Midbrain (tissue), 1 donor: ENCODE measurements around the gene L3MBTL3.
"Not testable (repeated sequence)": the region's sequence is repeated elsewhere in the genome, so short reads cannot be mapped to it uniquely, and the experiment has no call there.

ENCODE experiments used
- DNase-seq: peaks from one replicate; lab custom pipeline; 2025; lab: John Stamatoyannopoulos, UW

Gene L3MBTL3

DNA sequence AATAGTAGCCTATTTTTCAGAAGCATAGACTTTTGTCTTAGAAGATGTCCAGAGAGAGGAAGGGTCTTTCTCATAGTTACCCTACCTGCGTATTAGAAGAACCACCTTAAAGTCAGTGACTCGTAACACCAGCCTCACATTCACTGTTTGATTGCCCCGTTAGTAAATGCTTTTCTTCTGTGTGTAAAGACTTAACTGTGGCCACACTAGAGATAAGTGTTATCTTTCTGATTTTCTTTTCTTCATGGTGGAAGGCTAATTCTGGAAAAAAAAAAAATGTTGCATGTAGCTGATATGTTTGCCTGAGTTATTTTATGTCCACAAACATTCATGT is 120.5 kb downstream of the L3MBTL3 start:
- DNase-seq = no peak

DNA sequence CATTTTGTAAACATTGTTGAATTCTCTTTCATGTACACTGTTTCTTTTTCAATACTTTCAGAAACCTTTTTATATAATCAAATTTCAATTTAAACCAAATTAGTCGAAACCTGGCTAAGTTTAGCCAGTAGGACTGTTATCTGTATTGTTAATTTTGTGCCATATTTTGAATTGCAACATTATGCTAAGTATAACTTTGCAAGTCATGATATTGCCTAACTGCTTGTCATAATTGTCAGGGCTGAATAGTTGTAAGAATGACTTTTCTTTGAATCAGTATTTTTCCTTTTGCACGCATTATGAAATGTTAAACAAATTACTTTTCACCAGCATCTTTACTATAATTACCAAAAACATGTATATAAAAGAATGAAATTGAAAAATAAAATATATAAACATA is 121.7 kb downstream of the L3MBTL3 start:
- DNase-seq = no peak

DNA sequence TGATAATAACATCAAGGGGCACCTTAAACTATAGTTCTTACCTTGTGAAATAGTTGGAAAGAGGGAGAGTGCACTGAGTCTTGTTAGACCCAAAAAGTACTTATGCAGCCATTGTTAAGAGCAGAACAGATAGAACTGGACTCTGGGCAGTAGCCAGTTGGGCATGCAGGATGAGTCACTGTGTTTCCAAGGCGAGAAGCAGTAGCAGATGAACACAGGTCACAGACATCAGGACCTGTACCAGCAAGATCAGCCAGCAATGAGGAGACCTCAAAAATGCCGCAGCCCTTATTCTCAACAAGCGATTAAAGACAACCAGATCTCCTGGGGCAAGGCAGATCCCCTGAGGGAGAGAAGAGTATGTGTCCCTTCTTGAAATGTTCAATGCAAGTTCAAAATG is 125.3 kb downstream of the L3MBTL3 start:
- DNase-seq = no peak

DNA sequence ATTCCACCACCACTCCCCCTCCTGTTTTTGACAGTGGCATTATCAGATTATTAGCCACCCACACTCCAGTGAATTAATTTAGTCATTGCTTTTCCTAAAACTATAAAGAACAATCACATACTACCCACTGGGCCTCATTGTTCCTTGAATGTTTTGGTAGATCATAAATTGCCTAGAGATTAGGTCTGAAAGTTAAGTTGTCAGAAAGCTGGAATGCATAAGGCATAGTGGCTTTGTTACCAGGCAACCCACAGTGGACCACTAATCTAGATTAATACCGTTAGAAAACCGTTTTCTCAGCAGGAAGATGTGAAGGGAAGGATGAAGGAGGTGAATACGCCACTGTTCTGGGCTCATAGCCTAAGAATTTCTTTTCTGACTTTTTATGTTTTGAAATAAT is 128.7 kb downstream of the L3MBTL3 start:
- DNase-seq = no peak

DNA sequence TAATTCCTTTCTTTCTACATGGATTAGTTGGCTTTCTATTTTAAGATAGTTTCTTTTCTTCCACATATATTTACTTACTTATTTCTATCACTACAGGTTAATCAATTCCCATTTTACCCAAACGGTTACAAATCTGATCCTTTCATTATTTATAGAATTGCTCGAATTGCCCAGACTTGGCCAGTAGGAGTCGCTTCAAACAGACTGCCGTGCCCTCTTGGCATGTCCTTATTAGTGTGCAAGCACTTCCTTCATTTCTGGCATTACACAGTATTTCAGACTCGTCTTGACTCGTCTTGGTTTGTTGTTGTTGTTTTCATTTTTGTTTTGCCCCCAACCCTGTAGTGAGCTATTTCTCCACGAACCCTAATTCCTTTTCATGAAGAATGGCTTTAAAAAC is 129.8 kb downstream of the L3MBTL3 start:
- DNase-seq = no peak

DNA sequence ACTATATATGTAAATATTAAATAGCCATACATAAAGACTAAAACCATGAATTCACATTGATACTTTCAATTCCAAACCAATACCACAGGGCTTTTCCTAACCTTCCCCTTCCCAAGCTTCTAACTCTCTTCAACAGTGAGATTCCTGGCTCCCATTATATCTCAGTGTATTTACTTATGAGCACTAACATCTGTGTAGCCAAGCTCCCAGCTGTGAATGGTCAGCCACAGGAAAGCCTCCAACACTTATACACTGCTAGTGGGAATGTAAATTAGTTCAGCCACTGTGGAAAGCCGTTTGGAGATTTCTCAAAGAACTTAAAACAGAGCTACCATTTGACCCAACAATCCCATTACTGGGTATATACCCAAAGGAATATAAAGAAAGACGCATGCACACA is 130.6 kb downstream of the L3MBTL3 start:
- DNase-seq = not testable (repeated sequence)

DNA sequence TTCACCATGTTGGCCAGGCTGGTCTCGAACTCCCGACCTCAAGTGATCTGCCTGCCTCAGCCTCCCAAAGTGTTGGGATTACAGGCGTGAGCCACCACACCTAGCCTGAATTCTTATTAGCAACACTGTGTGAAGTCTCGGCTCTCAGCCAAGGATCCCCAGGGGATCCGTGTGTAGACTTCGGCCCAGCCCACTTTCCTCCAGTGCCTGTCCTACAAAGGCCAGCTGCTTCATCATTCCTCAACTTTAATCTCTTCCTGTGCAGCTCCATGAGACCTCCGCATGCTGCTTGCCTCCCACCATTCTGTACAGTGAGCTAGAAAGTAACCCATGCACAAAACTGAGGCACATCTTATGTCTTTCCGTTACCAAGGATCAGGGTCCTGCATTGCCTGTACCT is 132.5 kb downstream of the L3MBTL3 start:
- no peak for DNase-seq

DNA sequence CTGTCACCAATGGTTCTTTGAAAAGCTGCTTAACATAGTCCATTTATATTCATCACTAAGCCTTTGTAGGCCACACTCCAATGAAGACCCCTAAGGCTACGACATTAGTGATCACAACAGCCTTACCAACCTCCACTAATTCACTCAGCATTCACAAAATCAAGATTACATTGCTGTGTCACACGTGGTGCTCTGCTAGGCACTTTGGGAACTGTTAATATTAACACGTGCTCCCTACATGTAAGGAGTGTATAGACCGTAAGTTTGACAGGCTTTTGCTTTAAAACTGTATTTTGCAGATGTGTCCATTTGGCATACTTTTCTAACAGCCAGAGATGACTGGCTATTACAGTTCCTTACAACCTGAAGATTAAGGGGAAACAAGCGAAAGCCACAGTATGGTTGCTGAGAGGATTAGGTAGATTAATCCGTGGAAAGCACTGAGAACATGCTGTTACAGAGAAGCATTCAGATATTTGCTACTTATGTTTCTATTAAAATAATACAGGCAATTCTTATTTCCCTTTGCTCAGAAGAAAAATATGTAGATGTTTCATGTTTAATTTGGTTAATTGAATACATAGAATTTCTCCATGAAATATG is 134.6 kb downstream of the L3MBTL3 start:
- no peak for DNase-seq

DNA sequence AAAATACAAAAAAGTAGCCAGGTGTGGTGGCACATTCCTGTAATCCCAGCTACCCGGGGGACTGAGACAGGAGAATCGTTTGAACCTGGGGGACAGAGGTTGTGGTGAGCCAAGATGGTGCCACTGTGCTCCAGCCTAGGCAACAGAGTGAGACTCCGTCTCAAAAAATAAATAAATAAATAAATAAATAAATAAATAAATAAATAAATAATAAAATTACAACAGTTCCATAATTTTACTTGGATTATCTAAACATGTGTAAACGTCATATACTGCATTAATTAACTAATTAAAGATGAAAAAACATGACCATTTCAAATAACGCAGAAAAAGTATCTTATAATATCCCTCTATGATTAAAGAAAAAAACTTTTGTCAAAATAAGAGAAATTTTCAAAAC is 138.5 kb downstream of the L3MBTL3 start:
- DNase-seq = no peak

DNA sequence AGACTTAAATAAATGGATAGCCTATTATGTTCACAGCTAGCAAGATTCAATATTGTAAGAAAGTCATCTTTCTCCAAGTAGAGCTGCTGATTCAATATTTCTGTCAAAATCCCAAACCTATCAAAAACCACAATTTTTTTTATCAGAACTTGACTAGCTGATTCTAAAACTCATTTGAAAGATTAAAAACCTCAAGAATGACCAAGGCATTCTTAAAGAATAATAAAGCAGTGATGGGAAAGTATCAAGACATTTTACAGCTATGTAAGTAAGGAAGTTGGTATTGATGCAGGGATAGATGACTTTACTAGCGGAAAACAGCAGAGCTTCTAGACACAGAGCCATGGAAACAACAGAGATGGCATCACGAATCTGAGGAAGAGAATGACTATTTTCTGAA is 139.7 kb downstream of the L3MBTL3 start:
- no peak for DNase-seq

DNA sequence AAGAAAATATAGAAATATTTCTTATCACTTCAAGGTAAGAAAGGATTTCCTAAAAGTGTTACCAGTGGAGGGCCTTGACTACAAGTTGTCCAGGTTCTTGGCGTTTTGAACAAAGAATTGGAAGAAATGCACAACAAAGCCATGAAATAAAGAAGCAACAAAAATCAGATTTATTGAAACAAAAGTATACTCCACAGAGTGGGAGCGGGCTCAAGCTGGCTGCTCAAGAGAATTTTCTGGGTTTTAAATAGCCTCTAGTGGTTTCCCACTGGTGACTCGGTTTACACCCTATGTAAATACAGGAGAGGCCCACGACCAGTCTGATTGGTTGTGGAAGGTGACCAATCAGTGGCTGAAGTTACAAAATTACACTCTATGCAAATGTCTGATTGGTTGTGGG is 140.2 kb downstream of the L3MBTL3 start:
- no peak for DNase-seq

DNA sequence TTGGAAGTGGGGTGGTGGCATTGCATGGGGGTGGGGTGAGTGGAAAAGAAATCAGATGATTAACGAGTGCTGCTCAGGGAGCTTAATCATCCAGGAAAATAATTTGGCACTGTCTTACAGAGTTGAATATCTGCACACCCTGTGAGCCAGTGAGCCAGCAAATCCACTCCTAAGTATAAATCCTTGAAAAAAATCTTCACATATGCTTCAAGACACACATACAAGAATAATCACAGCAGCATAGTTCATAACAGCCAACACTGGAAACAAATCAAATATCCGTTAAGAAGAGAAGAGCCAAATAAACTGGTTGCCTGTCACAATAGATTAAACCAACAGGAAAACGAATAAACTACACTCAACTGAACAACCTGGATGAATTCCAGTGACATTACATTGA is 141.6 kb downstream of the L3MBTL3 start:
- DNase-seq = no peak

DNA sequence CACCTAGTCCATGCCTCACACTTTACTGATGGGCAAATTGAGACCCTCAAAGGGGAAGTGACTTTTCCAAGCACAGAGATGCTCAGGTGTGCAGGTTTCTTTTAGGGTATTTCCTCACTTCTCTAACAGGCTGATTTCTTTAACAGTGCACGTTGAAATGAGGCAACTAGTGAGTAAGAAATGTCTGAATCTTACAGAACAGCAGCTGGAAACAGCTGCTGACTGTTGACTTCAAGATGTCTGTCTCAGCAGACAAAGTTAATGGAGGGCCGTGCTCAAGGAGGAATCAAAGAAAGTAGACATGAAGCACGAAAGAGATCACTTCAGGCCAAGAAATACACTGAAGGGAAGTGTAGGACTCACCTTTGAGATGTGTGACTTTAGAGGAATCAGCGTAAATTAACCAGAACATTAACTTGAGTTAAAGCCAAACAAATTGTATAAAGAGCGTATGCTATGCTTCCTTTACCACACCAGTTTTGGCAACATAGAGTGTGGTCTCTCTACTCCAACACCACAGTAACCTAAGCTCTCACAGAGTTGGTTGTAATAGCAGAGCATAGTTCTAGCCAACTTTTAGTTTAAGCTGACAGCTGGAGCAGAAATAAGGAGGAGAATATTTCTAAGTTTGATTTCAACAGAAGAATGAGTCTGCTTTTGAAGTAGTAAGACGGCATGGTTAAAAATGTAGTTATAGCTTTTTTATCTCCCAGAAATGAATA is 143.5 kb downstream of the L3MBTL3 start:
- DNase-seq = no peak

DNA sequence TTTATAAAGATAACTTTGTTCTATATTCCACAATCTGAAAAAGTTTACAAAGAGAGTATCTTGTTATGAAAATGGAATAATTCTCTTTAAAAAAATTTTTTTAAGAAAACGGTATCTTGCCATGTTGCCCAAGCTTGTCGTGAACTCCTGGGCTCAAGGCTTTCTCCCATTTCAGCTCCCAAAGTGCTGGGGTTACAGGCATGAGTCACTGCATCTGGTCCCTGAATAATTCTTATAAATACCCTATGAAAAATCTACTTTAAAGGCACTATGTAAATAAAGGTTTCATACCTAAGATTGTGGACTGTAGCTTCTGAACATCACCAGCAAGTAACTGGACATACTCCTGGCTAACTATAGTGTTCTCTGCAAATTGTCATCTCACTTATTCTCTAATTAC is 144.0 kb downstream of the L3MBTL3 start:
- DNase-seq = no peak

DNA sequence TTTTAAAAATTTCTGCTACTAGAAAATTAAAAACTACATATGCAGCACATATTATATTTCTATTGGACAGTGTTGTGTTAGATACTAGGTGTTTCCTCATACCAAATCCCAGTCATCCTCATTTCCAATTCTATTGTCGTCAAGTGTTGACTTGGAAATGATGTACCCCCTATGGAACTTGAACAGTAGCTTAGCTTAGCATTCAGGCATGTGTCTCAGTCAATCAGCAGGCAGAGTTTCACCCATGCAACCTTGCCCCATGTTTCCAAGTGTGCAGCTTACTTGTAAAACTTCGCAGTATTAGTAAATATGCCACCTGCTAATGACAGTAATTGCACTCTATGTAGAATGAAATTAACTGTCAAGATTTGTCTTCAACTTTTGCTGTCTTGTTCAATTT is 144.9 kb downstream of the L3MBTL3 start:
- DNase-seq = no peak

DNA sequence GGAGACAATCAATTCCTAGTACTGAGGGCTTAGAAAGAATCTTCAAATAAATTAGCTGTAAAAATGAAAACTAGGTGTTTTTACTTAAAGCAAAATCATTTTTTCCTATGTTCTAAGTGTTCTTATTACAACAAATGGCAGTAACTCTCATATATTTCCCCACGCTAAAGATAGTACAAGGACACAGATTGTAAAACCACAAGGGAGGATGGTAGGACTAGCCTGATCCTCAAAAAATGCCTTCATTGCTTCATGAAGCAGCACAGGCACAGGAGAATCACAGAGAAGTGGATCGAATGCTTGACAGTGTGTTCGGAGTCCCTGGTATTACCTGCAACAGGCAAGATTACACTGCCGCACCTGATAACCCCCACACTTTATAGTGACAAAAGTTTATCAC is 145.9 kb downstream of the L3MBTL3 start:
- no peak for DNase-seq

DNA sequence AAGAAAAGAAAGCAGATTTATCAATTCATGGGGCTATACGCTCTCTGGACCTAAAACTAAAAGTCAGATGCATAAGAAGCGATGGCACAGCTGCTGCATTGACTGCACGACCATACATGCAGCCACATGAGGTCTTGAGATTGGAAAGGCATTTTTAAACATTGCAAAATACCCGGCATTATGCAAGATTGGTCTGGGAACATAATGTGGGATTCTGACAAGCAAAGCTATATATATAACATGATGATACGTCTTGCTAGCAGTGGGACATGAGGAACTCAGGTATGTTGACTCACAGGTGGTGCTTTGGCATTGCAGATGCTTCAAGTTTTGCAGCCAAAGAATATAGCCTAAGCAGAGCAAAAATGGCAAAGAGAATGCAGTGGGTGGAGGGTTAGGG is 149.3 kb downstream of the L3MBTL3 start:
- no peak for DNase-seq

DNA sequence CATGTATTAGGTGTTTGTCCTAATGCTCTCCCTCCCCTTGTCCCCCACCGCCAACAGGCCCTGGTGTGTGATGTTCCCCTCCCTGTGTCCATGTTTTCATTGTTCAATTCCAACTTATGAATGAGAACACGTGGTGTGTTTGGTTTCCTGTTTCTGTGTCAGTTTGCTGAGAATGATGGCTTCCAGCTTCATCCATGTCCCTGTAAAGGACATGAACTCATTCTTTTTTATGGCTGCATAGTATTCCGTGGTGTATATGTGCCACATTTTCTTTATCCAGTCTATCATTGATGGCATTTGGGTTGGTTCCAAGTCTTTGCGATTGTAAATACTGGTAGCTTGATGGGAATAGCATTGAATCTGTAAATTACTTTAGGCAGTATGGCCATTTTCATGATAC is 151.8 kb downstream of the L3MBTL3 start:
- DNase-seq = not testable (repeated sequence)

DNA sequence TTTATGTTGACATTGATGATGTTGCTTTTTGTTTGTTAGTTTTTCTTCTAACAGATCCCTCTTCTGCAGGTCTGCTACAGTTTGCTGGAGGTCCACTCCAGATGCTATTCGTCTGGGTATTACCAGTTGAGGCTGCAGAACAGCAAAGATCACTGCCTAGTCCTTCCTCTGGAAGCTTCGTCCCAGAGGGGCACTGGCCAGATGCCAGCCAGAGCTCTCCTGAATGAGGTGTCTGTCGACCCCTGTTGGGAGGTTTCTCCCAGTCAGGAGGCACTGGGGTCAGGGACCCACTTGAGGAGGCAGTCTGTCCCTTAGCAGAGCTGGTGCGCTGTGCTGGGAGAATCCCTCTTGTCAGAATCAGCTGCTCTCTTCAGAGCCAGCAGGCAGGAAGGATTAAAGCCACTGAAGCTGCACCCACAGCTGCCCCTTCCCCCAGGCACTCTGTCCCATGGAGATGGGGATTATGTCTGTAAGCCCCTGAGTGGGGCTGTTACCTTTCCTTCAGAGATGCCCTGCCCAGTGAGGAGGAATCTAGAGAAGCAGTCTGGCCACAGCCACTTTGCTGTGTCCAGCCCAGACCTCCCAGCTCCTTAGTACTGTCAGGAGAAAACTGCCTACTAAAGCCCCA is 155.1 kb downstream of the L3MBTL3 start:
- DNase-seq = not testable (repeated sequence)

DNA sequence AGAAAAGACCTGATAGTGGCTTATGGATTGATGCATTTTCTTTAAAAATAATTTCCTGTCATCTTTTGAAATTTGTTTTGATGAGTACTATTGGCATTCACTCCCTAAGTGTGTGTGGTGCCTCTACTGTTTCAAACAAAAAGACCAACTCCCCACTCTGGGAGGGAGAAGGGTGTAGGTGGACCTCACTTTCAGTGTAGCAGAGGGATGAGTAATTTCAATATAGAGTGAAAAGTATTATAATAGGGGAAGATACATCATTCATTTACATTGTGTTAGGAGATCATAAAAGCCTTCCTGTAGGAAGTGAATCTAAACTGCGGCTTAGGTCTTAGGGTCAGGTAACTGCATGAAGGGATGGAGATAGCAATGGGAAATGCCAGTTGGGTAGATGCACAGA is 158.0 kb downstream of the L3MBTL3 start:
- no peak for DNase-seq

DNA sequence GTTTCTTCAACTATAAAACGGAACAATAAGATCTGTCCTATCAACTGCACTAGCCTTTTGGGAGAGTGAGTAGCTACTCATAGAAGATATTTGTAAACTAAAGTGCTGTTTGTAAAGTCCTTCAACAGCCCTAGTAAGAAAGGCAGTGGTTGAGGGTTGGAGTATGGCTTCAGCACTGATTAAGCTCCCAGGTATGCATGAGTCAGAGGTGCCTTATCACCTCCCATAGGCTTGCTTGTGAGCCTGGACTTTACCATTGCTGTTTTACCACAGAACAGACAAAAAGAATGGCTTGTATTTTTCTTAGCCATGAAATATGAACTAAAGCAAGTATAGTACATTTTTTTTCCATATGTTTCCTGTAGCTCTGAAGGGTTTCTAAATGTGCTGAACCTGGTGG is 160.3 kb downstream of the L3MBTL3 start:
- DNase-seq = no peak

DNA sequence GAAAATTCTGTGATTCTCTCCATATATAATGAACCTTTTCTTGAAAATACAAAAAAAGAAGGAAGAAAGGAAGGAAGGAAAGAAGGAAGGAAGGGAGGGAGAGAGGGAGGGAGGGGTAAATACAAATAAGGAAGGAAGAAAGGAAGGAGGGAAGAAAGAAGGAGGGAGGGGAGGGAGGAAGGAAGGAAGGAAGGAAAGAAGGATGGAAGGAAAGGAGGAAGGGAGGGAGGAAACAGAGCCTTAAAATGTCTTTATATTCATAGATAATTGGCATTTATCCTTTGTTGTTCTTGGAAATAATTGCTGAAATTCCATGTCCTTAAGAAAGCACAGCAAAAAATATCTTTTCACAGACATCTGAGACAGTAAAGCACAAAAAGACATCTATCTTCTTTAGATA is 164.1 kb downstream of the L3MBTL3 start:
- DNase-seq = no peak

DNA sequence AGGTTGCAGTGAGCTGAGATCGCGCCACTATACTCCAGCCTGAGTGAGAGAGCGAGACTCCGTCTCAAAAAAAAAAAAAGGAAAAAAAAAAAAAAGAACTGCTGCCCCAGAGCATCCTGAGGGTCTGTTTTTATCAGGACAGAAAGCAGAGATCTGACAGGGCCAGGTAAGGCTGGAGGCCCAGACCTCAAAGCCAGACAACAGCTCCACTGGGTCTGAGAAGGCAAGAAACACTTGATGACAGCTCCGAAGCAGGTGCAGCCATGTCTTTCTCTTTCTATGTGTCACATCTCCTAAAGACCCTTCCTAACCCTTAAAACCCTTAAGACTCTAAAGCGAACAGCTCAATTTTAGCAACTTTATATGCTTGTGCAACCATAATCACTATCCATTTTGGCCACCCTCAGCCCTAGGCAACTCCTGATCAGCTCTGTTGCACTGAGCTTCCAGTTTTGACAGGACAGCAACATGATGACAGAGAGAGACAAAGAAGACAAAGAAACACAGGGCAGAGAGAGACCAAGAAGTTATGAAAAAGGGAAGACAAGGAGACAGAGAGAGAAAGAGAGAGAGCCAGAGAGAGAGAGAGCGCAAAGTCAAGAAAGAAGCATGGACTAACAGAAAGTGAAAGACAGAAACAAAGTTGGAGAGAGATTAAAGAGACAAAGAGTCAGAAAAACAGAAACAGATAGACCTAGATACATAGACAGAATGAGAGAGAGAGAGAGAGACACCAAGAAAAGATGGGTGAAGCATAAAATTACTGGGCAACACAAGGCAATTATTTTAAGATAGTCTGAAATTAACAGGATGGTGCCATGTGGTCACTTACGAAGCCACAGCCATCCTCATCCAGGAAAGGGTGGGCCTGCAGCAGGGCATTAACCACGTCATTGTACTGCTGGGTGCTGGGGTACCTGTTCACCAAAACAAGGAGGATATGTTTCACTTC is 165.2 kb downstream of the L3MBTL3 start:
- DNase-seq = no peak
